HG03469 (cell line): ENCODE data around the gene FAM13A.
A peak's percentile ranks its signal among the peaks of the same experiment; 100 is the strongest.
"Not testable (repeated sequence)": the region's sequence is repeated elsewhere in the genome, so short reads cannot be mapped to it uniquely, and the experiment has no call there.

Experiments
- ATAC-seq: cut with Tn5 transposase; IDR thresholded peaks from one replicate; pipeline ENCODE4 v1.9.1; 2021; ENCODE audit warnings: mild to moderate bottlenecking, moderate library complexity, moderate number of reproducible peaks; ENCODE audit not compliant: unreplicated experiment

FAM13A gene

DNA sequence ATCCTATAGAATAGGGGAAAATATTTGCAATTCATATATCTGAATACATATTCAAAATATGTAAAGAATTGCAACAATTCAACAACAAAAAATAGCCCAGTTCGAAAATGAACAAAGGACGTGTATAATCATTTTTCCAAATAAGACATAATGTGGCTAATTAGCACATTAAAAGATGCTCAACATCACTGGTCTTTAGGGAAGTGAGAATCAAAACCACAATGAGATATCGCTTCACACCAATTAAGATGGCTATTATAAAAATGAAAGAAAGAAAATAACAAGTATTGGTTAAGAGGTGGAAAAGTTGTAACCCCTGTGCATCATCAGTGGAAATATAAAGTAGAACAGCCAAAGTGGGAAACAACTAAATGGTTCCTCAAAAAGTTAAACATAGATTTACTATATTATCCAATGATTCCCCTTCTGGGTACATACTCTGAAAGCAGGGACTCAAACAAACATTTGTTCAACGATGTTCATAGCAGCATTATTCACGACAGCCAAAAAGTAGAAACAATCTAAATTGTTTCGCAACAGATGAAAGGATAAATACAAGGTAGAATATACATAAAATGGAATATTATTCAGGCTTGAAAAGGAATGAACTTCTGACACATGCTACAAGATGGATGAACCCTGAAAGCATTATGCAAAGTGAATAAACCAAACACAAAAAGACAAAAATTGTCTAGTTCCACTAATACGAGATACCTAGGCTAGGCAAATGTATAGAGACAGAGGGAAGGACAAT is 12.7 kb downstream of the FAM13A start:
- ATAC-seq: no peak

DNA sequence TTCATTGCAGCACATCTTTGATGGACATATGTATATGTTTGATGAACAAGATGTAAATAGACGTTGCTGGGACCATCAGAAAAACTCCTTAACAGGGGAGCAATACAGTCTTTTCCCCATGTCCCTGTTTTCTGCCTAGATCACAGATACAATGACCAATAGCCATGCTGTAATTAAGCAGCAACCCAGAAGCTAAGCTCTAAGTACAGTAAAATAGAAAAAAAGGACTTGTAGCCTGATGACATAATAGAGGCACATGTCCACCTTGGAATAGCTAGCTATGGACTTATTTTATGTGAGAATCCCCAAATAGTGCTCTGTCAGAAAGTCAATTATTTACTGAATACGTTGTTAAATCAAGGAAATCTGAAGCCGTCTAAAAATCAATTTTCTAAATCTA is 14.9 kb downstream of the FAM13A start:
- no peak for ATAC-seq

DNA sequence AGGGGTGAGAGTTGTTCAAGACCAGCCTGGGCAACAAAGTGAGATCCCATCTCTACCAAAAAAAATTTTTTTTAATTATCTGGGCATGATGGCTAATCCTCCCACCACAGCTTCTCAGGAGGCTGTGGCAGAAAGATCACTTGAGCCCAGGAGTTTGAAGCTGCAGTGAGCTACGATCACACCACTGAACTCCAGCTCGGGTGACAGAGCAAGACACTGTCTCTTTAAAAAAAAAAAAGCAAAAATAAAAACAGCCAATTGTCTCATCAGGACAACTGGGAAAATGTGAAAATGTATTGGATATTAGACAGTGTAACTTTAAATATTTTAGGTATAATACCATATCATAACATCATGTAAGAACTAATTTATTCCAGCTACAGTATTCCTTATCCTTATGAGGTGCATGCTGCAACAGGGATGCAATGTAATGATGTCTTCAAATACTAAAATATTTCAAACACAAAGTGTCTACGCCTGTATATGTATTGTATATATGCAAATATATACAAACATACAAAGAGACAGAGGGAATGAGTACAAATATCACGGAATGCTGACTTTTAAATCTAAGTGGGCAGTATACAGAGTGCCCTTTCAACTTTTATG is 17.2 kb downstream of the FAM13A start:
- no peak for ATAC-seq

DNA sequence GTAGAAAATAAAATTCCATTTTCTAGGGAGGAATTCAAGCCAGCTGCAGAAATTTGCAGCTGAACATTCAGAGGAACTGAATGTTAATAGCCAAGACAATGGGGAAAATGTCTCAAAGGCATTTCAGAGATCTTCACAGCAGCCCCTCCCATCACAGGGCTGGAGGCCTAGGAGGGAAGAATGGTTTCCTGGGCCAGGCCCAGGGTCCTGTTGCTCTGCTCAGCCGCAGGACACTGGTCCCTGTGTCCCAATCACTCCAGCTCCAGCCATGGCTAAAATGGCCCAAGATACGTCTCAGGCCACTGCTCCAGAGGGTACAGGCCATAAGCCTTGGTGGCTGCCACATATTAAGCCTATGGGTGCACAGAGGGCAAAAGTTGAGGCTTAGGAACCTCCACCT is 20.4 kb downstream of the FAM13A start:
- no peak for ATAC-seq

DNA sequence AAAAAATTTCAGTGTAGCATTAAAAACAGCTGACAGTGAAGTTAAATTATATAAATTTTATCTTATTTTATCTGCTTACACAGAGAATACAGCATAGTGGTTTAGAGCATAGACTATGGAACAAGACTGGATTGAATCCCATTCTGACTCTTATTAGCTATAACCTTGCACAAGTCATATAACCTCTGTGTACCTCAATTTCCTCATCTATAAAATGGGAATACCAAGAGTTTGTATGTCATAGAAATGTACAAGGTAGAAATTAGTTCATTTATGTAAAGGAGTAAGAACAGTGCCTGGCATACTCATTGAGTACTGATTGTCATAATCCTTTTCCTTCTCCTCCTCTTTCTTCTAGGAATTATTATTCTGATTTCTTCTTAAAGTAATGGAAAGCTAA is 25.7 kb downstream of the FAM13A start:
- ATAC-seq: no peak

DNA sequence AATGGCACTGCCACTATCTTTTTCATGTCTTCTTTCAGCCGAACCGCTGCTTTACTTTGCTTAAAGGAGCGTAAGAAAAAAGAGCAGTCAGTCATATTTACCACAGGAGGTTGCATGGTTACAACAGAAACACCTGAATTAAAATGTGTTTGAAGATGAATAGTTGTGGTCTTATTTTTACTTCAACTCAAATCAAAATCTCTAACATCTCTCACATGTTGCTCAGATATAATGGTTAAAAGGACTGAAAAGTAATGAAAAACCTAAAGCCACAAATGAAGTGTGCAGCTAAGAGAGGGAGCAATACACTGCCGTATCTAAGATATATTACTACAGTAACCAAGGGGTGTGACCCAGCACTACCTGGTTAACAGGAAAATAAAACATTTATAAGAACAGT is 27.4 kb downstream of the FAM13A start:
- no peak for ATAC-seq

DNA sequence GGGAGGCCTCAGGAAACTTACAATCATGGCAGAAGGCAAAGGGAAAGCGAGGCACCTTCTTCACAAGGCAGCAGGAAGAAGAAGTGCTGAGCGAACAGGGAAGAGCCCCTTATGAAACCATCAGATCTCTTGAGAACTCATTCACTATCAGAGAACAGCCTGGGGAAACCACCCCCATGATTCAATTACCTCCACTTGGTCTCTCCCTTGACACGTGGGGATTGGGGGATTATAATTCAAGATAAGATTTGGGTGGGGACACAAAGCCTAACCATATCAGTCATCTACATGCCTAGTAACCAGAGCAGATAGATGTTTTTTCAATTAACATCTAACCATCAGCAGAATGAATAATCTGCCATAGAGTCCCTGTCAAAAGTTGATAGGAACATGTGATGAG is 30.4 kb downstream of the FAM13A start:
- no peak for ATAC-seq

DNA sequence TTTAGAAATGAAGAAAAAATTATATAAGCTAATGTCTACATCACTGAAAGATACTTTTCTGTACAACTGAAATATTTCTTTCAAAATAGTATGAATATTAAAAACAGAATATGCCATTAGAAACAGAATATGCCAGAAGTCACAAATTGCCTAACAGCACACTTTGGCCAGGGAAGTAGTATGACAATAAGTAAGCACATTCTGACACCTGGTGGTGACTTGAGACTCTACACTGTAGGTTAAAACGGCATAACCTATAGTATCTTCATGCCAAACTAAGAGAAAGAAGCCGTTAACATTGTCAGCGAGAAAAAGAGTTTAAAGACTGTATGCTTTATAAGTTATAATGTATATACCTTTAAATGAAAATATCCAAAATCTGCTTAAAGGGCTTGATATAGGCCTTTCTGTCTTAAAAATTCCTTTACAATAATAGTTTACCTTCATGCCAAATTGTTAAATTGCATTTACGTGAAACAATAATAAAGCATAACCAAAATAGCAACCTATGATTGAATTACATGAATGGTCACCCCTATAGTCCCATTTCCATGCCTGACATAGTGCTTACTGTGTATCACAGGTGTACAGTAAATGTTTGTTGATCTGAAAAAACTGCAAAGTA is 32.8 kb downstream of the FAM13A start:
- ATAC-seq: peak; percentile 95

DNA sequence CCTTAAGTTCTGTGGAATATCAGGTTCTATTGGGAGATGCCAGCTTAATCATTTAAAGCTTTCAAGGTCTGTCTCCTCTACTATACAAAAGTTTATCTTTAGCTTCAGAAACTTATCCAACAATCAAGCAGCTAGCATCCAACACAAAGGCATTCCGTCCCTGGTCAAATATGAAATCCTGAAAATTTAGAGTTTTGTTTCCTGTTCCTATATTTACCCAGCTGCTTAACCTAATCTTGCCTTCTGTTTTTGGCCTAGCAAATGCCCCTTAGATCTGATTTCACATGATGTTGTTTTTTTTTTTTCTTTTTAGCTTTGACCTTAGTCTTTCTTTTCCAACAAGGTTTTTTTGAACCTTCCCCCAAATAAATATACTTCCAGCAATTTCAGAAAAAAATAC is 33.8 kb downstream of the FAM13A start:
- no peak for ATAC-seq

DNA sequence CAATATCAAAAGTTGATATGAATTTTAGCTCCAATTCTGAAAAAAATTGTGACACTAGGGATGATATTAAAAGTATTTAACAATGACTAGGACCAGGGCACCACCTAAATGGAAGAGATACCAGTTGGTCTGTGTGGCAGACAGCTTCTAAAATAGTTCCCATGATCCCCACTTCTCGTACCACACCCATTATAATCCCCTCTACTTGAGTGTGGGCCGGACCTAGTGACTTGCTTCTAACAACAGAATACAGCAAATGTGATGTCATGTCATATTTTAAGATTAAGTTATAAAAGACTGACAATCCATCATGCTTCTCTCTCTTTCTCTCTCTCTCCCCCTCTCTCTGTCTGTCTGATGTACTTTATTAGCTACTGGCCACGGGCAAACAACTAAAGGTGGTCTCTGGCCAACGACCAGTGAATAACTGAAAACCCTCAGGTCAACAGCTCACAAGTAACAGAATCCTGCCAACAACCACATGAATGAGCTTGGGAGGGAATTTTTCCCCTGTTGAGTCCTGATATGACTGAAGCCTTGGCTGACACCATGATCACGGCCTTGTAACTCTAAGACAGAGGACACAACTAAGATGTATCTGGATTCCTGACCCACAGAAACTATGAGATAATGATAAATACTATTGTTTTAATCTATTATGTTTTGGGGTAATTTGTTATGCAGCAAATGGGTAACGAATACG is 34.4 kb downstream of the FAM13A start:
- no peak for ATAC-seq

DNA sequence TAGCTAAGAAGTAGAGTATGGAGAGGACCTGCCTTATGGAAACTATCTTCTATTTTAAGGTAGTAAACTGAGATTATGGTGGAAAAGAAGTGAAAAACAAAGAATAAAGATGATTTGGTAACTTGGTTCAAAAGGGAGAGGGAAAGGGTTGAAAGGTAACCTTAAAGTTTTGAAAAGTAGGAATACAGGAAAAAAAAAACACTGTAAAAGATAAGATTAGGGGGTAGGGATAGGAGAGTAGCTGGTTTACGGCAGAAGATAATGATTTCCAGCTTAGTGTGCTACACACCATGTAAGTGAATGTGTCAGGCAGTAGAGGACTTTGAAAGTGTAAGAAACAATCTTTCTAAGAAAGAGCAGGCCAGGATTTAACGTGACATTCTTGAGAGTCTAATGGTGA is 35.3 kb downstream of the FAM13A start:
- no peak for ATAC-seq

DNA sequence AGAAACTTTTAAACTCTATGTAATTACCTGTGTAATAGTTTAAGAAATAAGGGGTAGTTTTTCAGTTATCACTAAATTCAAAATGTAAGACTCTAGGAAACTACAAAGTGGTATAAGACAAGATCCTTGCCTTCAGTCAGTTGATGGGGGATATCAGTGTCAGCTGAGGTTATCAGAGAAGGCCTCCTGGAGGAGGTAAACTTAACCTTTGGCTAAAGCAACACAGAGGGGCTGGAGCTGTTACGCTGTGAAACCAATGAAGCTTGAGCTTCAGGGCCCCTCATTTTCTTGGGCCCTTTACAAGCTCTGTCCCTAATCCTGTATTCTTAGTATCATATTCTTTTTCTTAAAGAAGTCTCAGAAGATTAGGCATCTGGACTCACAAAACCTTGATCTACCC is 35.9 kb downstream of the FAM13A start:
- no peak for ATAC-seq

DNA sequence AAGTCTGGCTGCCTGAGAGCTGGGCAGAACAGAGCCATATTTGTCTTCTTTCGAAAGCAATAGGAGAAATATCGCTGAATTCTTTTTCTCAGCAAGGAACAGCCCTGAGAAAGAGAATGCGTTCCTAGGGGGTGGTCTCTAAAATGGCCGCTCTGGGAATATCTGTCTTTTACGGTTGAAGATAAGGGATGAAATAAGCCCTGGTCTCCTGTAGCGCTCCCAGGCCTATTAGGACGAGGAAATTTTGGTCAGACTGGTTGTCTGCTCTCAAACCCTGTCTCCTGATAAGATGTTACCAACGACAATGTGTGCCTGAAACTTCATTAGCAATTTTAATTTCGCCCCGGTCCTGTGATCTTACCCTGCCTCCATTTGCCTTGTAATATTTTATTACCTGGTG is 42.1 kb downstream of the FAM13A start:
- not testable (repeated sequence) for ATAC-seq

DNA sequence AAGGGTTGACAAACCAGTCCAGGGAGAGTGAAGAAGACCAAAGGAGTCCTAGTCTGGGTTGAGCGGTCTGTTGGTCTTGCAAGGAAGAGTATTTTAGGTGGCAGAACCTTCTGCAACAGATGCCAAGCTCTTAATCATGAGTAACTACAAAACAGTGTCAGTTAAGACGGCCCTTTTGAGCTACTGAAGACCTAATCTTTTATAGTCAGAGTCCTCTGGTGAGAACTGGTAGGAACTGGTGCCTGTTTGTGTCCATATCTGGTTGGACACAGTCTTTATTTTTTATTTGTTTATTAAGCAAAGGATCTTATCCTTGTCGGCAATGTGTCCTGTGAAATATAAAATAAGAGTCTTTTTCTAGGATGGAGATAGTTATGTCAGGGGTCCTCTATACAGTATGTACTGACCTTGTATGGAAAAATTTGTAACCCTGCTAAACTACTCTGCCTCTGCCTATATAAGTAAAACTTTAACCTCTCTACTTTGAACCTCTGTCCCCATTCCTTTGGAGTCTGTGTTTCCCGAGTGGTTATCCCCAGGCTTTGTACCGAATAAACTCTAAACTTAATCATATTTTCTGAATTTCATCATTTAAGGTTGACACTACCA is 47.1 kb downstream of the FAM13A start:
- ATAC-seq: no peak

DNA sequence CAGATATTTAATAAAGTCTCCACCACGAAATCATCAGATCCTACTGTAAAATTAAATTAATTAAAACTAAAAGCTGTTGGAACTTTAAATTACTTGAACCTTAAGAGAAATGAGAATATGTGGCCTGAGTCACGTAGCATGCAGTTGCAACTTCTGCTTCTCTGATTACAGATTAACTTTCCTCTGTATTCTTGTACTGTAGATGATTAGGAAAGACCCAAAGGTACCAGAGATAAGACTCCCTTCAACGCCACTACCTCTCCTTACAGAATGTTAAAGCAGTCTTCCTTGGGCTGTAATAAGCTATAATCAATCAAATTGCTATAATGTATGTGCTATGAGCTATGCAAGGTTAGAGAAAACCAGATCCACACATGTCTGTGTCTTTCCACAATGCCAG is 47.9 kb downstream of the FAM13A start:
- ATAC-seq: no peak

DNA sequence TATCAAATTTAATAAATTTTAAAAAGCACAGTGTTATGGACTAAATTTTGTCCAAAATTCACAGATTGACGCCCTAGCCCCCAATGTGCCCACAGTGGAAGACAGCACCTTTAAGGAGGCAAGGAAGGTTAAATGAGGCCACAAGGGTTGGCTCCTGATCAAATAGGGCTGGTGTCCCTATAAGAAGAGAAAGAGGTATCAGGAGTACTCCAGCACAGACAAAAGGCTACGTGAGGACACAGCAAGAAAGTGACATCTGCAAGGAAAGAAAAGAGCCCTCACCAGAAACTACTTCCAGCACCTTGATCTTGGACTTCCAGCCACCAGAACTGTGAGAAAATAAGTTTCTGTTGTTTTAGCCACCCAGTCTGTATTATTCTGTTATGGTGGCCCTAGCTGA is 48.8 kb downstream of the FAM13A start:
- no peak for ATAC-seq

DNA sequence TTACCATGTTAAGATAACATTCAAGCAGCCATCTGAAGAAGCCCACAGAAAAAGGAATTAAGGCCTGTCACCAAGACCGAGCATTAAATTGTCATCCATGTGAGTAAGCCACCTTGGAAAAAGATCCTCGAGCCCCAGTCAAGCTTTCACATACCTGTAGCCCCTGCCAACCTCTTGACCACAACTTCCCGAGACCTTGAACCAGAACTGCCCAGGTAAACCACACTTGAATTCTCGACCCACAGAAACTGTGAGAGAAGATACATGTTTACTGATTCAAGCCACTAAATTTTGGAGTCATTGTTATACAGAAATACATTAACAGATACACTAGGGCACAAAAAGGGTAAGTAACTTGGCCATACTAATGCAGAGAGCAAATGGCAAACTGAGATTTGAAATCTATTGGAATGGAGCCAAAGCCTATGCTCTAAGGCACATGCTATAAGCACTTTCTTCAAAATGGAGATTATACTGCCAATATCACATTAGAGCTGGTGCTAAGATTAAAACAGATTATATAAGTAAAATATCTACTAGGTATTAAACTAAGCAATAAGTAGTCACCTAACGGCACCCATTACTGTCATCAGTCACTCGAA is 49.5 kb downstream of the FAM13A start:
- ATAC-seq: no peak

DNA sequence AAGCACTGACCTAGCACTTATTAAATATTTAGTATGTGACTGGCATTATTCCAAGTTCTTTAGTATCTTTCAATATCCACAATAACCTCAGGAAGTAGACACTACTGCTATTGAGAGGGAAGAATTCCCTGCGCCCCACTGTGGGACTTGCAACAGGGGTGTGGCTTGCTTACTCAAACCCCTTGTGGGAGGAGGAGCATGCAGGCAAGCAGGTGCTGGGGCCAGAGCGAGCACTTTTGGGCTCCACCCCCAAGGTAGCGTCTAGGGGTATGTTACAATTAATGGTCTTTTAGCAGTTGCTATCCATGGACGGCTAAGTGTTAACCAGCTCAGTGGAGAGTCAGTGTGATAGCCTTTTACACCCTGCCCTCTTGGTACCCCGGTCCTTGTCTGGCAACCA is 50.7 kb downstream of the FAM13A start:
- no peak for ATAC-seq

DNA sequence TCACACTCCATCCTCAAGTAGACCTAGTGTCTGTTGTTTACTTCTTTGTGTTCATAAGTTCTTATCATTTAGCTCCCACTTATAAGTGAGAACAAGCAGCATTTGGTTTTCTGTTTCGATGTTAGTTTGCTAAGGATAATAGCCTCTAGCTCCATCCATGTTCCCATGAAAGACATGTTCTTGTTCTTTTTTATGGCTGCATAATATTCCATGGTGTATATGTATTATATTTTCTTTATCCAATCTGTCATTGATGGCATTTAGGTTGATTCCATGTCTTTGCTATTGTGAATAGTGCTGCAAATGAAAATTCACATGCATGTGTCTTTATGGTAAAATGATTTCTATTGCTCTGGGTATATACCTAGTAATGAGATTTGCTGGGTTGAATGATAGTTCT is 51.9 kb downstream of the FAM13A start:
- ATAC-seq: not testable (repeated sequence)

DNA sequence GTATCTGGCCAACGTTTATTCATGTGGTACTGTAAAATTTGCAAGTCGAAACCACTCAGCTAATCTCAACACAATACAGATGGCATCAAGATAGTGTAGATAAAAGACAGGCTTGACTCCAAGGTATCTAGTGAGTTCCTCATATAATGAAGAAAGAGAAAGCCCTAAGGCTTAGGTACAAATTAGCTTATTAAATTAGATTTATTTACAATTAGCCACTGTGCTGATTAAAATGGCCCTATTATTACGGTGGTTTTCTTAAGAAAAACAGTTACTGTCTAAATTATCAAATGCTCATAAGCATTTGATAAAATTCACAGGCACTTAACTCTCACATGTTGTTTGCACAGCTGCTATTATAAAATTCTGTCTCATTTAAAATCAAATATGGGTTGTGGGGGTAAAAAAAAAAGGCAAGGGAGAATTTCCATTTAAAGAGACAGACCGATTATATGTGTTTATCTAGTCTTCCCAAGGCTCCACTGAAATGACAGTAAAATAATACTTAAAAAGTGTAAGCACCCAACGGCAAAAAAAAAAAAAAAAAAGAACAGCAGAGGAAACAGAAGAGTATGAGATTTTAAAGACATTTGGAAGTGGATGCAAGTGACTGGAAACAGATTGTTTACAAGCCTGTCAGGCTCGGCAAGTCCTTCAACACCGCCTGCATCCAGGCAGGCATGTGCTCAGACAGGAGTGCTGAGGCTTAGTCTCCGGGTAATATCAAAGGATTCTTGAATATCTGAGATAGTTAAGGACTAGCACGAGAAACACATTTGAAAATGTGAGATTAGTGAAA is 55.1 kb downstream of the FAM13A start:
- ATAC-seq: no peak
